ENCODE results near the gene ADAM10. TPM values are rescaled to one million over a fixed set of nuclear protein-coding genes. Genes with fewer than 3 reads are reported as not detected.

The ADAM10 gene
- total and polyA plus RNA-seq, 2 of the 8 experiments (the other 6 are each of a cell fraction or from before 2014, with no cell fraction given) = 46.5 to 163 TPM

GRCh38 chr15:58641660-58642059, 107.8 kb downstream of the ADAM10 start:
- no peak overlapping the region for H3K4me2 ChIP-seq (ENCODE audit: insufficient read depth in 1 of 2, low read depth in 2 of 2, low read length in 2 of 2)
- ChIA-PET POLR2A (ENCODE audit: partially characterized antibody) (no interaction called here), CTCF (ENCODE audit: partially characterized antibody) (interaction anchor here (0.6 kb wide), 1 partner anchor 244 kb away, joined by 4 read pairs; no protein-coding TSS in a partner anchor)
- TF ChIP-seq YY1 (IDR thresholded peaks at IDR 0.05; ENCODE audit: low read depth, low read length) = no peak
- TF ChIP-seq EP300 (IDR thresholded peaks at IDR 0.05; ENCODE audit: borderline replicate concordance in 1 of 2, low read depth in 2 of 2, low read length in 2 of 2) = no peak
- no peak for TF ChIP-seq RAD21 (IDR thresholded peaks at IDR 0.05 in 1 of 2, conservative IDR thresholded peaks at IDR 0.05 in 1 of 2; ENCODE audit: low read depth in 2 of 2, low read length in 2 of 2)
- TF ChIP-seq BACH1 (IDR thresholded peaks at IDR 0.05; ENCODE audit: low read length) = no peak
- TF ChIP-seq CTCF (IDR thresholded peaks at IDR 0.05; ENCODE audit: control extremely low read depth in 1 of 3, insufficient read depth in 1 of 3, low read depth in 1 of 3, low read length in 3 of 3) = no peak
- no peak for TF ChIP-seq JUN (IDR thresholded peaks at IDR 0.05; ENCODE audit: low read depth, low read length)
- TF ChIP-seq FOSL1 (IDR thresholded peaks at IDR 0.05; ENCODE audit: insufficient read depth, low read depth, low read length) = no peak
- TF ChIP-seq HDAC6 (IDR thresholded peaks at IDR 0.05; ENCODE audit: low read depth, low read length) = no peak
- TF ChIP-seq KDM5A (IDR thresholded peaks at IDR 0.05; ENCODE audit: low read length) = no peak
- no peak for TF ChIP-seq CREB1 (IDR thresholded peaks at IDR 0.05)
- TF ChIP-seq CBX8 (IDR thresholded peaks at IDR 0.05; ENCODE audit: borderline replicate concordance, low read depth, low read length) = no peak
- TF ChIP-seq BCL11A (IDR thresholded peaks at IDR 0.05; ENCODE audit: low read depth in 2 of 2, low read length in 2 of 2) = no peak

More at GRCh38 chr15:58641660-58642059, 107.8 kb downstream of the ADAM10 start:
- no peak overlapping the region for H4K8ac ChIP-seq (ENCODE audit: extremely low read depth, insufficient read depth, low read length)
- H3K23me2 ChIP-seq (ENCODE audit: low read depth, low read length) = no peaks in the 10 kb centered on the region
- H3K27ac ChIP-seq (ENCODE audit: low read depth, low read length) = no peak overlapping the region
- H4K20me1 ChIP-seq (replicated peaks in 1 of 2; ENCODE audit: control insufficient read depth in 1 of 2, insufficient read depth in 2 of 2, low read length in 2 of 2) = no peaks in the 10 kb centered on the region
- H2BK20ac ChIP-seq (ENCODE audit: low read length) = no peak overlapping the region
- no peak overlapping the region for H3K9ac ChIP-seq (replicated peaks in 1 of 4; ENCODE audit: extremely low read depth in 1 of 4, low read depth in 3 of 4, low read length in 3 of 4)
- H2BK120ac ChIP-seq (replicated peaks; ENCODE audit: low read depth, low read length) = no peak overlapping the region
- H3K14ac ChIP-seq (ENCODE audit: insufficient read length) = no peak overlapping the region
- no peak overlapping the region for H2AFZ ChIP-seq (ENCODE audit: low read length)
- FAIRE-seq = no peak
- no peak overlapping the region for H3K56ac ChIP-seq (replicated peaks; ENCODE audit: insufficient read length, low read depth, low read length)
- no peak overlapping the region for H2BK15ac ChIP-seq (ENCODE audit: low read length)
- no peak overlapping the region for H2BK5ac ChIP-seq (ENCODE audit: low read depth, low read length)
- no peak overlapping the region for H3K23ac ChIP-seq (ENCODE audit: insufficient read length)
- no peak overlapping the region for H4K91ac ChIP-seq (replicated peaks; ENCODE audit: insufficient read length, low read length)
- no peaks in the 10 kb centered on the region for H3K9me3 ChIP-seq (ENCODE audit: insufficient read depth in 2 of 2, low read depth in 1 of 2, low read length in 1 of 2)
- no peak overlapping the region for H2AK5ac ChIP-seq (ENCODE audit: low read depth, low read length)
- 90% methylated on average over 4 of the region's 4 CpGs; no CpG with 5 or more reads in 1 of the 2 experiments for WGBS, 2 experiments (ENCODE audit: extremely low coverage in 1 of 2, insufficient coverage in 1 of 2, insufficient read length in 1 of 2, insufficient replicate concordance in 2 of 2, low coverage in 1 of 2, low lambda C conversion rate in 2 of 2, missing lambda C conversion rate in 1 of 2)
- H4K5ac ChIP-seq (ENCODE audit: insufficient read length, low read depth, low read length) = no peak overlapping the region
- no peak overlapping the region for H3K18ac ChIP-seq (ENCODE audit: extremely low read depth, low read length)
- no peak overlapping the region for H3K4me3 ChIP-seq (ENCODE audit: extremely low read depth in 1 of 4, insufficient read depth in 2 of 4, low read depth in 3 of 4, low read length in 4 of 4)
- no peaks in the 10 kb centered on the region for H3K4me1 ChIP-seq (replicated peaks in 1 of 4; ENCODE audit: control insufficient read depth in 3 of 4, insufficient read depth in 4 of 4, low read length in 3 of 4)
- no peaks in the 10 kb centered on the region for H3K79me1 ChIP-seq (ENCODE audit: low read depth, low read length)
- peaks cover 0 to 22% (median 4%) of the 10 kb centered on the region in 4 experiments; a peak in 5 of 8 replicates for H3K36me3 ChIP-seq (ENCODE audit: control insufficient read depth in 2 of 4, insufficient read depth in 4 of 4, low read length in 3 of 4)
- no peak for DNase-seq (ENCODE audit: low read depth in 1 of 2, low spot score in 2 of 2)
- no peaks in the 10 kb centered on the region for H3K79me2 ChIP-seq (ENCODE audit: control insufficient read depth in 1 of 2, insufficient read depth in 2 of 2, low read length in 2 of 2)
- no peak overlapping the region for H3K4ac ChIP-seq (replicated peaks; ENCODE audit: insufficient read length, low read depth, low read length)
- no peaks in the 10 kb centered on the region for H3K27me3 ChIP-seq (replicated peaks in 1 of 4; ENCODE audit: control insufficient read depth in 3 of 4, extremely low read depth in 1 of 4, insufficient read depth in 3 of 4, low read length in 3 of 4)
- no peak overlapping the region for H2BK12ac ChIP-seq (ENCODE audit: low read depth, low read length)

Data from H1 (cell line).